ENCODE measurements around the gene MYO1E.

The MYO1E gene

GRCh38 chr15:59190291-59190690 is 182.4 kb downstream of the MYO1E start:
- no peak for DNase-seq (ENCODE audit: low spot score)

- no peak for DNase-seq (ENCODE audit: low spot score)
These were observed 183.4 kb downstream of the MYO1E start for GRCh38 chr15:59189241-59189640.

- no peak for DNase-seq (ENCODE audit: low spot score)
These were observed 186.2 kb downstream of the MYO1E start for GRCh38 chr15:59186501-59186900.

GRCh38 chr15:59185725-59186124 is 186.9 kb downstream of the MYO1E start:
- no peak for DNase-seq (ENCODE audit: low spot score)

- DNase-seq (ENCODE audit: low spot score) = no peak
These were observed 191.6 kb downstream of the MYO1E start for GRCh38 chr15:59180945-59181600.

GRCh38 chr15:59179717-59180116 is 193.0 kb downstream of the MYO1E start:
- no peak for DNase-seq (ENCODE audit: low spot score)

- DNase-seq (ENCODE audit: low spot score) = no peak
These were observed 194.4 kb downstream of the MYO1E start for GRCh38 chr15:59178151-59178695.

- DNase-seq (ENCODE audit: low spot score) = peak; percentile 32
These were observed 195.4 kb downstream of the MYO1E start for GRCh38 chr15:59177317-59177660.

- DNase-seq (ENCODE audit: low spot score) = no peak
These were observed 195.9 kb downstream of the MYO1E start for GRCh38 chr15:59176653-59177316.

GRCh38 chr15:59174835-59175831 is 197.5 kb downstream of the MYO1E start:
- peak; percentile 63 for DNase-seq (ENCODE audit: low spot score)

- DNase-seq (ENCODE audit: low spot score) = no peak
These were observed 198.4 kb downstream of the MYO1E start for GRCh38 chr15:59174151-59174834.

GRCh38 chr15:59173194-59173593 is 199.5 kb downstream of the MYO1E start:
- DNase-seq (ENCODE audit: low spot score) = no peak

- DNase-seq (ENCODE audit: low spot score) = no peak
These were observed 200.3 kb downstream of the MYO1E start for GRCh38 chr15:59172289-59172901.

GRCh38 chr15:59171067-59171397 is 201.6 kb downstream of the MYO1E start:
- no peak for DNase-seq (ENCODE audit: low spot score)

- no peak for DNase-seq (ENCODE audit: low spot score)
These were observed 202.2 kb downstream of the MYO1E start for GRCh38 chr15:59170295-59171066.

GRCh38 chr15:59169251-59169708 is 203.4 kb downstream of the MYO1E start:
- DNase-seq (ENCODE audit: low spot score) = no peak

- no peak for DNase-seq (ENCODE audit: low spot score)
These were observed 204.1 kb downstream of the MYO1E start for GRCh38 chr15:59168536-59168935.

GRCh38 chr15:59166601-59167265 is 205.9 kb downstream of the MYO1E start:
- DNase-seq (ENCODE audit: low spot score) = no peak

GRCh38 chr15:59166166-59166565 is 206.5 kb downstream of the MYO1E start:
- DNase-seq (ENCODE audit: low spot score) = no peak

GRCh38 chr15:59165726-59166125 is 206.9 kb downstream of the MYO1E start:
- DNase-seq (ENCODE audit: low spot score) = no peak
